Dermis microvascular lymphatic vessel endothelial cell (primary cell): Measurements from ENCODE around the gene CDK5. TPM values are rescaled to one million over a fixed set of nuclear protein-coding genes. Genes with fewer than 3 reads are reported as not detected.

Experiments
- DNase-seq, 2 donors: peaks; one replicate each; pipeline versions ENCODE4 v3.0.0 to v3.0.0-alpha.2; 2010; ENCODE audit warnings: low read depth in 2 of 2
- total RNA-seq: library from RNA; depleted of rRNA; stranded (reverse); fragments of >200 nt; gene quantifications from 2 replicates; pipeline ENCODE4 v1.2.1, GENCODE V29; 2014

CDK5 gene
- total RNA-seq, 1 donor from 2014 or later, result 17.3 TPM

DNA sequence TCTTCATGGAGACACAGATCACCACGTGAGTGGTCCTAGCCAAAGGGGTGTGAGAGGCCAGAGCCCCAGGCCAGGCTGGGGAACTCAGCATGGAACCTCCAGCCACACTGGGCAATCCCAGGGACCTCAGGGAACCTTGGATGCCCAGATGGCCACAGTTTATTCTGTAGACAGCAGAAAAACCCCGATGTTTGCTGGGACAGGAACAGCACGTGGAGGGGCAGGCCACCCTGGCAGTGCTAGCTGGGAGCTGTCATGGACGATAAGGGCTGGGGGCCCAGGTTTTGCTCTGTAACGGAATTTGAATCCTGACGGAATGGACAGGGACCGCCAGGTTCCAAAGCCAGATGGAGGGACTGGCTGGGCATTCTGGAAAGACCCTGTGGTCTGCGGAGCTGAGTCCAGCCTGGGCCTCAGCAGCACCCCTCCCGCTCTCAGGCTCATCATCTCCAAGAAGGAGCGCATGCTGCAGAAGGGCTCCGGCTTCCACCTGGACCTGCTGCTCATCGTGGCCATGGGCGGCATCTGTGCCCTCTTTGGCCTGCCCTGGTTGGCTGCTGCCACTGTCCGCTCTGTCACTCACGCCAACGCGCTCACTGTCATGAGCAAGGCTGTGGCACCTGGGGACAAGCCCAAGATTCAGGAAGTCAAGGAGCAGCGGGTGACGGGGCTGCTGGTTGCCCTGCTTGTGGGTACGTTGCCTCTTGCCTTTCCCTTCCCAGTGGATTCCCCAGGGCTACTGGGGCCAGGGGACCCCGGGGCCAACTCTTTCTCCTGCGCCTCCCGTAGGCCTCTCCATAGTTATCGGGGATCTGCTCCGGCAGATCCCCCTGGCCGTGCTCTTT lies 17.3 kb upstream of the CDK5 start:
- no peak for DNase-seq

DNA sequence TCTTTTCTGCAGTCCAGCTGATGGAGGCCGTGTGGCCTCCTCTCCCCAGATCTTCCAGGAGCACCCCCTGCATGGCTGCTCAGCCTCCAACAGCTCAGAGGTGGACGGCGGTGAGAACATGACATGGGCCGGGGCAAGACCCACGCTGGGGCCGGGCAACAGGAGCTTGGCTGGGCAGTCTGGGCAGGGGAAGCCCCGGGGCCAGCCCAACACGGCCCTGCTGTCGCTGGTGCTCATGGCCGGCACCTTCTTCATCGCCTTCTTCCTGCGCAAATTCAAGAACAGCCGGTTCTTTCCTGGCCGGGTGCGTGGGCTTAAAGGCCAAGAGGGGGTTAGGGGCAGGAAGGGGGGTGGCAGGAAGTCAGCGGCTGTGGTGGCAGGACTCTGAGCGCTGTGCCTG lies 16.3 kb upstream of the CDK5 start:
- no peak for DNase-seq

DNA sequence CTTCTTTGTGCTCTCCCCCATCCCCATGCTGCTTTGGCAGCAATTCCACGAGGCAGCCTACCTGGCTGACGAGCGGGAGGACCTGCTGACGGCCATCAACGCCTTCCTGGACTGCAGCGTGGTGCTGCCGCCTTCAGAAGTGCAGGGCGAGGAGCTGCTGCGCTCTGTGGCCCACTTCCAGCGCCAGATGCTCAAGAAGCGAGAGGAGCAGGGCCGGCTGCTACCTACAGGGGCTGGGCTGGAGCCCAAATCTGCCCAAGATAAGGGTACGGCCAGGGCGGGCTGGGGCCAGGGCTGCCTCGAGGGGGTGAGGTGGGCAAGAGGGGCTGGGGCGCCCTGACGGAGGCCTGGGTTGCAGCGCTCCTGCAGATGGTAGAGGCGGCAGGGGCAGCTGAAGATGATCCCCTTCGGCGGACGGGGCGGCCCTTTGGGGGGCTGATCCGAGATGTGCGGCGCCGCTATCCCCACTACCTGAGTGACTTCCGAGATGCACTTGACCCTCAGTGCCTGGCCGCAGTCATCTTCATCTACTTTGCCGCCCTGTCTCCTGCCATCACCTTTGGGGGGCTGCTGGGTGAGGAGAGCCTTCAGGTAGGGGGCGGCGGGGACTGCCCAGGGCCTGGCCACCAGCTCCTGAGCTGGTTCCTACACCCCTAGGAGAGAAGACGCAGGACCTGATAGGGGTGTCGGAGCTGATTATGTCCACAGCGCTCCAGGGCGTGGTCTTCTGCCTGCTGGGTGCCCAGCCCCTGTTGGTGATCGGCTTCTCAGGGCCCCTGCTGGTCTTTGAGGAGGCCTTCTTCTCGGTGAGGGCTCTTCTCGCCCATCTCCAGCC lies 13.6 kb upstream of the CDK5 start:
- DNase-seq, result no peak

DNA sequence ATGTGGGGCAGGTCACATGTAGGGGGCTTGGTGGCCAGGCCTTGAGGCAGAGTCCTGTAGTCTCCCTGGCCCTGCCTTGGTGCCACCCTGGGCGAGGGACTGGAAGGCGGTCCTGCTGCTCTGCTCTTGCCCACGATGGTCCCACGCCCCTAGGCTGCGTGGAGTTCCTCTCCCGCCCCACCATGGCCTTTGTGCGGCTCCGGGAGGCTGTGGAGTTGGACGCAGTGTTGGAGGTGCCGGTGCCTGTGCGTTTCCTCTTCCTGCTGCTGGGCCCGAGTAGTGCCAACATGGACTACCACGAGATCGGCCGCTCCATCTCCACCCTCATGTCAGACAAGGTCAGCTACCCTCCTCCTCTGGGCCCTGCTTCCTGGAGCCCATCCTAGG lies 12.9 kb upstream of the CDK5 start:
- no peak for DNase-seq

DNA sequence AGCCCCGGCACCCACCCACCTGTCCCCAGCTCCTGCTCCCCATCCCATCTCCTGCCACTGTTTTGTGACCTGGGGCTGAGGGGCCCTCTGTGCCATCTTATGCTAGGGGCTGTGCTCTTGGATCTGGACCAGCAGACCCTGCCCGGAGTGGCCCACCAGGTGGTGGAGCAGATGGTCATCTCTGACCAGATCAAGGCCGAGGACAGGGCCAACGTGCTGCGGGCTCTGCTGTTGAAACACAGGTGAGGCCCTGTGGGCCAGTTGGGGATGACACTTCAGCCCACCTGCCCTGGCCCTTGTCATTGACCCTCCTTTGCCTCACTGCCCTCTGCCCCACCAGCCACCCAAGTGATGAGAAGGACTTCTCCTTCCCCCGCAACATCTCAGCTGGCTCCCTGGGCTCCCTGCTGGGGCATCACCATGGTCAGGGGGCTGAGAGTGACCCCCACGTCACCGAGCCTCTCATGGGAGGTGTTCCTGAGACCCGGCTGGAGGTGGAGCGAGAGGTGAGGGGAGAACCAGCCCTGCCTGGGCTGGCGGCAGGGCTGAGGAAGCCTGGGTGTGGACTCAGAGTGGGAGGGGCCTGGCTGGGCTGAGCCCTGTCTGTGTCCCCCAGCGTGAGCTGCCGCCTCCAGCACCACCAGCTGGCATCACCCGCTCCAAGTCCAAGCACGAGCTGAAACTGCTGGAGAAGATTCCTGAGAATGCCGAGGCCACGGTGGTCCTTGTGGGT lies 12.3 kb upstream of the CDK5 start:
- no peak for DNase-seq

DNA sequence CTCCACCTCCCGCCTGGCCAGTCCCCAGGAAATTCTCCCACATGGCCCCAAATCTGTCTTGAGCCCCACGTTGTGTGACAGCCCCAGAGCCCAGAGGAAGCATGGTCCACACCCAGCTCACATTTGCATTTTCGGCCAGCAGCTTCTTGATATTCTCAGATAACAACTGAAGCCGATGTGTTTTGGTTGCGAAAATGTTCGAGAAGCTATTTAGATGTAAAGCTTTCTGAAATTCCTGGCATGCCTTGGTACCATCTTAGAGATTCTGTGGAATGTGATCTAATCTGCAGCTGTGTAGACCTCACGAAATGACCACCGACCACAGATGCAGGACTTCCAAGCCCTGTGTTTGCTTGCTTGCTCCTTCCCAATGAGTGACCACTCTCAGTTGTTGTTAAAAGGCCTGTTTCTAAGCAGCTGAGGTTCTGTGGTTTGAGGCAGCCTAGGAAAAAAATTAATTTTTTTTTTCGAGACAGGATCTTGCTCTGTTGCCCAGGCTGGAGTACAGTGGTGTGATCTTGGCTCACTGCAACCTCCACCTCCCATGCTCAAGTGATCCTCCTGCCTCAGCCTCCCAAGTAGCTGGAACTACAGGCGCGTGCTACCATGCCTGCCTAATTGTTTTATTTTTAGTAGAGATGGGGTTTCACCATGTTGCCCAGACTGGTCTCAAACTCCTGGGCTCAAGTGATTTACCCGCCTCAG lies 10.5 kb upstream of the CDK5 start:
- DNase-seq, result no peak

DNA sequence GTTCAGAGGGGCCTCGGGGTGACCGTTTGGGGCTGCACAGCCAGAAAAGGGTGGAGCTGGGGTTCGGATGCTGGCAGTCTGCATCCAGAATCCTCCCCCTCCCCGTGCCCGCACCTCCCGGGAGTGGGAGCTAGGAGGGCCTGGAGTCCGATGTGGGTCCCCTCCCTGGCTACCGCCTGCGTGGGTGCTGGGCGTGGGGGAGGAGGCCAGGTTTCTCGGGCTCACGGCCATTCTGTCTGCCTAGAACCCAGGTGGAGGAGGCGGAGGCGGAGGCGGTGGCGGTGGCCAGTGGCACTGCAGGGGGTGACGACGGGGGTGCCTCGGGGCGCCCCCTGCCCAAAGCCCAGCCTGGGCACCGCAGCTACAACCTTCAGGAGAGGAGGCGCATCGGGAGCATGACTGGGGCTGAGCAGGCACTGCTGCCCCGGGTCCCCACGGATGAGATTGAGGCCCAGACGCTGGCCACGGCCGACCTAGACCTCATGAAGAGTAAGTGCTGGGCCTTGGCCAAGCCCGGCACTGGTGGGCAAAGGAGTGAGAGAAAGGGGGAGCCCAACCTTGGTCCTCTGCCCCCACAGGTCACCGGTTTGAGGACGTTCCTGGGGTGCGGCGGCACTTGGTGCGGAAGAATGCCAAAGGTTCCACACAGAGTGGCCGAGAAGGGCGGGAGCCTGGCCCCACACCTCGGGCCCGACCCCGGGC lies 8.7 kb upstream of the CDK5 start:
- DNase-seq, result no peak

DNA sequence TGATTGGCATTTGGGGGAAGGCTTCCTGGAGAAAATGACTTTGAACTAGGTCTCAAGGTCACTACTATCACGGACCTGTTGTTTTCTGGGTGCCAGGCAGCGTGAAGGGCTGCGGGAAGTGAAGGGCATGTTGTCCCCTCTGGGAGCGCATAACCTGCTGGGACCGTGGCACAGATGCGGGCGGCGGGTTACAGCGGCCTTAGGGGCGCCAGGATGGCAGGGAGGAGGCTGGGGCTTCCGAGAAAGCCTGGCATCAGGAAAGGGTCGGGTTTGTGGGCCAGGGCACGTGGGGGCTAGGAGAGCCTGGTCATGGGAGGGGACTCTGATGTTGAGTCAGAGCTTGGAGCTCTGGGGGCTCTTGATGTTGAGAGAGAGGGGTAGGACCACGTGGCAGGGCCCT lies 7.8 kb upstream of the CDK5 start:
- no peak for DNase-seq

DNA sequence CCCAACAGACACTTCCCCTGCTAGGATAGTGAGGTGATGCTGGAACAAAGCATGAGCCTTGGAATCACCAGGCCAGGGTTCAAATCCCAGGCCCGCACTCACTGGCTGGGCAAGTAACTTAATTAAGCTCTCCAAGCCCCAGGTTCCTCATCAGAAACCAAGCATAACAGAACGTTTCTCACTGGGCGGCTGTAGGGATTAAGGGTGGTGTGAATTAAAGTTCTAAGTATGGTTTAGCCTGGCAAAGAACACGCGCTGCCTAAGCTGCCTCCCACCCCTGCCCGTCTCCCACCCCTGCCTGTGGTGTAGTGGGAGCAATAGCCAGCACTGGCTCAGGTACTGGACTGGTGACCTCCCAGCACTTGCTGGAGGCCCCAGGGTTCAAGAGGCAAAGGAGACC lies 7.3 kb upstream of the CDK5 start:
- no peak for DNase-seq

DNA sequence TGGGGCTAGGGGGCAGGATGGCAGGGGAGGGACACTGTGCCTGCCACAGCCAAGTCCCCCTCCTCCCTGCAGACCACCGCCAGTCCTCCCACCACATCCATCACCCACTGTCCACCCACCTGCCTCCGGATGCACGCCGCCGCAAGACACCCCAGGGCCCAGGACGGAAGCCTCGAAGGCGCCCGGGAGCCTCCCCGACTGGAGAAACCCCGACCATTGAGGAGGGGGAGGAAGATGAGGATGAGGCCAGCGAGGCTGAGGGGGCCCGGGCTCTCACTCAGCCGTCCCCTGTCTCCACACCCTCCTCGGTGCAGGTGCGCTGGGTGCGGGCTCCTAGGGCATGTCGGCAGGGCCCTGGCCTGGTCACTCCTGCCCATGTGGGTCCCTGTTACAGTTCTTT lies 6.8 kb upstream of the CDK5 start:
- DNase-seq, result no peak

DNA sequence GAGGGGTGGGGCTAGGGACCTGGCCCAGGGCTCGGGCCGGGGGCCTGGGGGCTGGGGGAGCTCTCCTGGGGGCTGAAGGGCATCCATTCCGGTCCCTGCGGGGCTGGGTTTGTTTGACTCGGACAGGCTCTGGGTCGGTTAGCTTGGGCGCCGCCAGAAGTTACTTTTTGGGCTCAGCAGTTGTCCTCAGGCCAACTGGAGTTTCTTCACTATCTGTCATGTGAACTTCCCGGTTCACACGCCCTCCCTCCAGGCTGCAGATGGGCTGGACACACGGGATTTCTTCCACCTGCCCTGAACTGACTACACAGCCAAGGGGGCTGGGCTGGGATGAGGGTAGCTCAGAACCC lies 5.5 kb upstream of the CDK5 start:
- DNase-seq, result no peak

DNA sequence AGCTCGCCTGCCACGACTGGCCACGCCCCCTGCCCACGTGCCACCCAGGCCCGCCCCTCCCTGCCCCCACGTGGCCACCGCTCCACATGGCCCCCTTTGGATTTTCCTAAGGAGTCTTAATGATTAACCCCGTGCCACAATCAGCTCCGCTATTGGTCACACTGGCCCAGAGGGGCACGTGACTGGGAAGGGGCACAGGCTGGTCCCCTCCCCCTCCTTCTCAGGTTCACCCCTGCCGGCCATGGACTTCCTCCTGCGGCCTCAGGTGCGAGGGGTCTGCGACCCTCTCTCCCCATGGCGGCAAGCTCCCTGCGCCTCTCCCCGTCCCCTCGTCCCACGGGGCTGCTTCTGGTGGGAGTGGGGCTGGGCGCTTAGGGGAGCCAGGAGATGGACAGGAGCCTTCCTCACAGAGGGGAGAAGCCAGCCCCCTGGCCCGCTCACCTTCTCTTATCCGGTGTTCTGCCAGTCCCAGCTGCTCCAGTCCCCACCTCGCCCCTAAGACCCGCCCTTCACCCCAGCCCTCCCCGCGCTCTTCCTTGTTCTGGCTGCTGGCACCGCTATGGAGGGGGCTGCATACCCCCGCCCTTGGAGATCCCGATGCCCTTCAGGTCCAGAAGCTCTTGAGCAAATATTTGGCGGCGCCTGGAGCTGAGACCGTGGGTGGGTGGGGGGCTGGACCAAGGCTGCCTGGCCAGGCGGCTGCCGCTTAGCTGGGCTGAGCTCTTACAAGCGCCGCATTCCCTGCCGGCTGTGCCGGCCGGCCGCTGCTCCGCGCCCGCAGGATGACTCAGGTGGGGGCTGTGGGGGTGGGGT lies 4.9 kb upstream of the CDK5 start:
- no peak for DNase-seq

DNA sequence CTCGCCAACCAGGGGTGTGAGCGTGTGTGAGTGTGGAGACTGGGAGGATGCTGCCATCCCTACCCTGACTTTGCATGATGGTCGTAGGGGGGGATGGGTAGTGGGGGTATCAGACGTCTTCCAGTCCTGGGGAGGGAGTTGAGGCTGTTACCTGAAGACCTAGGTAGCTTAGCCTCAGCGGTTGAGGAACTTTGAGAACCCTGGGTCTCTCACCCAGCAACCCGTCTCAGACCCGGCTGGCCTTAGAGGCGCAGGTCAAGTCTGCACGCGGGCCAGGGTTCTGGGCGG lies 4.4 kb upstream of the CDK5 start:
- DNase-seq, result no peak

DNA sequence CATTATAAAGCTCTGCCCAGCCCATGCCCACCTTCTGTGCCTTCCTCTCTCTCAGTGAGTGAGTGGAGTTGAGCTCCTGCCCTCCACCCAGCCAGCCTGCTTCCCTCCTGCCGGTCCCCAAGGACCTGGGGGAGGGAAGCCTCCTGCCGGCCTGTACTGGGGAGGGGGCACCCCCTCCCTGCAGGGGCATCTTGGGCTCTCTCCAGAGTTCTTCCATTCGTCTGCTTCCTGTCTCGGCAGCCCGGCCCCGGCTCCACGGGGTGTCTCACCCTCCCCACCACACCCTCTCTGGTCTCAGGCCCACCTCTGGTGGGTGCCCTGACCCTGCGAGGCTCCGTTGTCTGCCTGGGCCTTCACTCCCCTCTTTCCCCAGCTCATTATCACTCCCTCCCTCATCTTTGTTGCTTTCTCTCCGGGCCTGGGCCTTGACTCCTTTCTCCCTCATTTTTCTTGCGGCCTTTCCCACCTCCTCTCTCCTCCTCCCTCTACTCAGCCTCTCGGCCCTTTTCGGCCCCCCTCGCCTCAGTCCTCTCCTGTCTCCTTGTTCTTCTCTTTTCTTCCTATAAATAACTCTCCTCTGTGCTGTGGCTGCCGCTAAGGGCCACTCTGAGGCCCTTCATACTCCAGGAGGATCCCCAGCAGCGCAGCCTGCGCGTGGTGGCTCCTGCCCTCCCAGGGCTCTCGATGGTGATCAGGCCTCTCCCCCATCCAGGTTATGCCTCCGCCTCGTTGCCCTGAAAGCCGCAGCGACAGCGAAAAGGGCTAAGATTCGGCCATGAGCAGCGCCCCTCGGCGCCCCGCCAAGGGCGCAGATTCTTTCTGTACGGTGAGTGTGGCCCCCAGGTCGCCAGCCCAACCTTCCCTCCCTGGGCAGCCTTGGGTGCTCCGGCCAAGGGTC lies 3.8 kb upstream of the CDK5 start:
- no peak for DNase-seq

DNA sequence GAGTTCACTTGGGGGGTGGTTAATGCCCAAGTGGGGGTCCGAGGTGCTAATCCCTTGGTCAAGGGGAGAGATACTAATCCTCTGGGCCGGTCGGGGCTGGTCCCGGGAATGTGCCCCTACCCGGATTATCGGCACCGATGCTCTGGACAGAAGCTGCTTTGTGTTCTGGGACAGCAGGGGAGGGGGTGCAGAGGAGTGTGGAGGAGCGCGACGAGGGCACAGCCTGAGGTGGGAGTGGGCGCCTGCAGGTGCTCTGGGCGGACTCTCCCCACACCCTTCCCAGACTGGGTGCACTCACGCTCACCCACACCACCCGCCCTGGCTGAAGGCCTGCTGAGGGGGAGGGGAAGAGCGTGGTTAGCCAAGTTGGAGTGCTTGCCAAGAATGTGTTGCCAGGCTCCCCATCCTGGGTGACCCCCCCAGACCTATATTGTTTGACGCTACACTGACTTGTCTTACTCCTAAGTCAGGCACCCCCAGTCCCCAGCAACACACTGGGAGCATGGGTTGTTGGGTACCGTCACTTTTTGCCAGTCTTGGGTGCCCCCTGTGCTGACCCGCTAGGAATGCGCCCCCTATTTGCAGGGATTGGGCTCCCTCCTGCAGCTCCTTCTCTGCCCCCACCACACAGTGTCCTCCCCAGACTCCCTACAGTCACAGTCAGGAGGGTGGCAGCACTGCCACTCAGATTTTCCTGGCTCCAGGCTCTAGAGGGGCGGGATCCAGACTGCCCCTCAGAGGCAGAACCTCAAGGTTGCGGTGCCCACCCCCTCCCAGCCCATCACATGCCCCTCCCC lies 2.9 kb upstream of the CDK5 start:
- DNase-seq, result peak in 1 of 2 donors; percentile 41

DNA sequence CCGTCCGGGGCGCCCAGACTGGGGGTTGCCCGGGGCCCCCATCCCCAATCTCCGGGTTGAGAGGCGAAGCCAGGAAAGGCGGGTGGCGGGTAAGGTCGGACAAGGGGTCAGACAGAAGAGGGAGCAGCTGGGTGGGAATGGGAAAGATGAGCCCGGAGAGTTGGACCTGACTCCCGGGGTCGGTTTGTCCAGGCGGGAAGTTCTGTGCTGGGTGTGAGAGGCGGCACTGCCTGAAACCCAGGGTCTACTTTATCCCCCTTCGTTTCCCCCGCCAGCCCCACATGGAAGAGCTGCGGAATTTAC lies 2.4 kb upstream of the CDK5 start:
- DNase-seq, result peak in 1 of 2 donors; percentile 14

DNA sequence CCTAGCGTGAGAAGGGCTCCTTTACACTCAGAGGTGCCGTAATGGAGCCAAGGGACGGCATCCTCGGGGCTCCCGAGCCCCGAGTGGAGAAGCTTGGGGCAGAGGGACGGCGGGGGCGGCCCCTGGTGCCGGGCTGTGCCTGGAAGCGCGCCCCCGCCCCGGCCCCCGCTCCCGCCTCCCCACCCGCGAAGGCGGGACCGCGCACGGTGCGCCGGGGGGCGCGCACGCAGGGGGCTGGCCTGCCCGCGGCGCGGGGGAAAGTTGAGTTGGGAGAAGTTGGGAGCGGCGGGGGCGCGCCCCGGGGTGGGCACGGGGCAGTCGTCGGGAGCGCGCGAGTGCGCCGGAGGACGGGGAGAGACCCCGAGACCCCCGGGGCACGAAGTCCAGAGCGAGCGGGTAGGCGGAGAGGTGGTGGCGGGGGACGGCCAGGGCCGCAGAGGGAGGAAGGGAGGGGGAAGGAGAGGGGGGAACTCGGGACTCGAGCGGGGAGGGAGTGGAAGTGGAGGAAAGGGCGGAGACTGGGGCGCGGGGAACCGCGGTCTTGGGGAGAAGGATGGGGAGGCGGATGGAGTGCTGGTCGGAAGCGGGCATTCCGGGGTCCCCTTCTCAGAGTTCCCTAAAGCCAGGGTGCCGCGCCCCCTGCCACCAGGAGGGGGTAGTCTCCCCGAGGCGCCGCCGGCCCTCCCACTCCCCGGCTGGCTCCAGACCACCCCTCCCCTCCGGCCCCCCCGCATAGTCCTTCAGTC lies 1.8 kb upstream of the CDK5 start, which contains the start of gene SLC4A2:
Gene SLC4A2 (plus strand): TSS at position 223 of the 746 bp plus-strand sequence. CDS start 2,399 bp downstream, outside the sequence.
- peak in 1 of 2 donors; percentile 81 for DNase-seq
